Measurements from ENCODE around the gene EMILIN1. TPM values are rescaled to one million over a fixed set of nuclear protein-coding genes. Genes with fewer than 3 reads are reported as not detected.

The EMILIN1 gene
- total RNA-seq, 1 donor from 2014 or later: 180 TPM

- Mint-ChIP-seq H3K9me3 (ENCODE audit: low read depth) (no peaks in the 10 kb centered on the region), H3K27me3 (ENCODE audit: low read depth) (no peaks in the 10 kb centered on the region), H3K36me3 (ENCODE audit: low read depth) (no peaks in the 10 kb centered on the region), H3K4me3 (ENCODE audit: unreplicated experiment) (no peak overlapping the region), H3K27ac (ENCODE audit: unreplicated experiment) (no peak overlapping the region), H3K4me1 (ENCODE audit: low read depth) (peaks cover 14% of the 10 kb centered on the region)
- DNase-seq (ENCODE audit: low spot score): no peak
- no peak for TF ChIP-seq CTCF (IDR thresholded peaks at IDR 0.05)
Measured at GRCh38 chr2:27087823-27088410, 9.5 kb downstream of the EMILIN1 start.

- Mint-ChIP-seq H3K36me3 (ENCODE audit: low read depth) (no peaks in the 10 kb centered on the region), H3K9me3 (ENCODE audit: low read depth) (no peaks in the 10 kb centered on the region), H3K27me3 (ENCODE audit: low read depth) (no peaks in the 10 kb centered on the region), H3K4me1 (ENCODE audit: low read depth) (peaks cover 14% of the 10 kb centered on the region), H3K4me3 (ENCODE audit: unreplicated experiment) (no peak overlapping the region), H3K27ac (ENCODE audit: unreplicated experiment) (no peak overlapping the region)
- DNase-seq (ENCODE audit: low spot score): no peak
- no peak for TF ChIP-seq CTCF (IDR thresholded peaks at IDR 0.05)
Measured at GRCh38 chr2:27088634-27089033, 10.2 kb downstream of the EMILIN1 start.

- no peak for DNase-seq (ENCODE audit: low spot score)
- no peaks in the 10 kb centered on the region for H3K36me3 Mint-ChIP-seq (ENCODE audit: low read depth)
- H3K4me1 Mint-ChIP-seq (ENCODE audit: low read depth): peaks cover 14% of the 10 kb centered on the region
- no peak overlapping the region for H3K27ac Mint-ChIP-seq (ENCODE audit: unreplicated experiment)
- no peaks in the 10 kb centered on the region for H3K27me3 Mint-ChIP-seq (ENCODE audit: low read depth)
- no peak for TF ChIP-seq CTCF (IDR thresholded peaks at IDR 0.05)
- H3K4me3 Mint-ChIP-seq (ENCODE audit: unreplicated experiment): no peak overlapping the region
- no peaks in the 10 kb centered on the region for H3K9me3 Mint-ChIP-seq (ENCODE audit: low read depth)
Measured at GRCh38 chr2:27089111-27089954, 10.9 kb downstream of the EMILIN1 start.

GRCh38 chr2:27091746-27092695 lies 13.6 kb downstream of the EMILIN1 start:
- no peaks in the 10 kb centered on the region for H3K36me3 Mint-ChIP-seq (ENCODE audit: low read depth)
- peaks cover 12% of the 10 kb centered on the region for H3K4me1 Mint-ChIP-seq (ENCODE audit: low read depth)
- no peak overlapping the region for H3K27ac Mint-ChIP-seq (ENCODE audit: unreplicated experiment)
- no peaks in the 10 kb centered on the region for H3K9me3 Mint-ChIP-seq (ENCODE audit: low read depth)
- TF ChIP-seq CTCF (IDR thresholded peaks at IDR 0.05): no peak
- H3K27me3 Mint-ChIP-seq (ENCODE audit: low read depth): no peaks in the 10 kb centered on the region
- no peak overlapping the region for H3K4me3 Mint-ChIP-seq (ENCODE audit: unreplicated experiment)
- DNase-seq (ENCODE audit: low spot score): no peak
